ENCODE measurements around the gene PDE12.

- TF ChIP-seq CTCF (IDR thresholded peaks at IDR 0.05; ENCODE audit: extremely low read depth in 1 of 2, insufficient read depth in 1 of 2, low read depth in 1 of 2, low read length in 2 of 2) (no peak), JUN (IDR thresholded peaks at IDR 0.05; ENCODE audit: borderline replicate concordance, insufficient read depth, insufficient read length, low read depth) (no peak), EZH2 (IDR thresholded peaks at IDR 0.05; ENCODE audit: borderline replicate concordance, low read depth, low read length, severe bottlenecking) (no peak), POLR2A (IDR thresholded peaks at IDR 0.05; ENCODE audit: low read depth, low read length) (no peak), MYC (IDR thresholded peaks at IDR 0.05; ENCODE audit: low read depth, low read length) (no peak), POLR2AphosphoS5 (IDR thresholded peaks at IDR 0.05; ENCODE audit: insufficient read depth, low read depth, low read length) (no peak), MAX (IDR thresholded peaks at IDR 0.05; ENCODE audit: insufficient read depth, insufficient read length) (no peak)
Observed at GRCh38 chr3:57559526-57559925, 3.5 kb downstream of the PDE12 start.
